ENCODE results near the gene RCCD1. TPM values are rescaled to one million over a fixed set of nuclear protein-coding genes. Genes with fewer than 3 reads are reported as not detected.

Gene RCCD1
- total and polyA plus RNA-seq, 2 donors (not counting 3 experiments of a cell fraction or from before 2014, with no cell fraction given), result 8.8 to 15.3 TPM

- POLR2A ChIA-PET, result no interaction called here
- dilution Hi-C loops (cut with MboI; ENCODE audit: extremely low pct_ligation_motif_present, low sequenced_read_pairs), result no loop called here
Measured at GRCh38 chr15:90948506-90948905, 6.2 kb upstream of the RCCD1 start.

GRCh38 chr15:90949979-90950675 is 4.6 kb upstream of the RCCD1 start:
- H3K9me3 ChIP-seq (replicated peaks; ENCODE audit: control insufficient read depth, insufficient read depth, low read length), result no peaks in the 10 kb centered on the region

More at GRCh38 chr15:90948506-90948905, 6.2 kb upstream of the RCCD1 start:
- Histone ChIP-seq H3K27me3 (ENCODE audit: control insufficient read depth in 2 of 2, insufficient read depth in 2 of 2, low read length in 2 of 2) (no peaks in the 10 kb centered on the region), H2AFZ (ENCODE audit: low read depth, low read length) (no peak overlapping the region), H3K9ac (replicated peaks; ENCODE audit: extremely low read depth, insufficient read depth, low read length) (no peak overlapping the region), H4K20me1 (replicated peaks; ENCODE audit: control insufficient read depth, extremely low read depth, insufficient read depth, low read length) (no peaks in the 10 kb centered on the region), H3K4me2 (ENCODE audit: insufficient read depth, low read length) (no peak overlapping the region), H3K79me2 (ENCODE audit: control insufficient read depth, insufficient read depth, low read length) (no peaks in the 10 kb centered on the region), H3K4me1 (ENCODE audit: control insufficient read depth, extremely low read depth, insufficient read depth, low read length) (peaks cover 10% of the 10 kb centered on the region), H3K9me1 (replicated peaks; ENCODE audit: control insufficient read depth, extremely low read depth, insufficient read depth, low read length) (no peaks in the 10 kb centered on the region), H3K9me3 (replicated peaks; ENCODE audit: control insufficient read depth, insufficient read depth, low read length) (no peaks in the 10 kb centered on the region), H3K4me3 (replicated peaks in 1 of 3; ENCODE audit: insufficient read depth in 1 of 3, low read depth in 1 of 3, low read length in 3 of 3) (no peak overlapping the region), H3K27ac (ENCODE audit: insufficient read depth, low read depth, low read length) (no peak overlapping the region), H3K36me3 (ENCODE audit: control insufficient read depth in 2 of 2, extremely low read depth in 1 of 2, insufficient read depth in 2 of 2, low read length in 2 of 2) (peaks cover 19 to 65% of the 10 kb centered on the region in 2 experiments)
- intact Hi-C loops (cut with micrococcal nuclease), result no loop called here
- DNase-seq (ENCODE audit: low read depth, low spot score), result no peak
- BruUV-seq (replicated peaks), result no TSS peak
- no peak for FAIRE-seq
- CTCF ChIA-PET, result interaction anchor here (2.3 to 2.8 kb wide), 2 partner anchors 8 to 15 kb away, joined by 24 to 29 read pairs; partner anchors contain the start of genes HDDC3 and UNC45A
- TF ChIP-seq POLR2A (IDR thresholded peaks at IDR 0.05; ENCODE audit: low read depth, low read length) (no peak), EZH2 (IDR thresholded peaks at IDR 0.05; ENCODE audit: borderline replicate concordance, low read depth, low read length, severe bottlenecking) (no peak), POLR2AphosphoS5 (IDR thresholded peaks at IDR 0.05; ENCODE audit: insufficient read depth, low read depth, low read length) (no peak), GATA2 (IDR thresholded peaks at IDR 0.05; ENCODE audit: insufficient read depth, insufficient read length, low read depth, low read length) (no peak), MAX (IDR thresholded peaks at IDR 0.05; ENCODE audit: insufficient read depth, insufficient read length) (no peak), JUN (IDR thresholded peaks at IDR 0.05; ENCODE audit: borderline replicate concordance, insufficient read depth, insufficient read length, low read depth) (no peak), FOS (IDR thresholded peaks at IDR 0.05; ENCODE audit: borderline replicate concordance, insufficient read depth, low read length) (no peak)

More at GRCh38 chr15:90949979-90950675, 4.6 kb upstream of the RCCD1 start:
- no TSS peak for BruUV-seq (replicated peaks)
- Histone ChIP-seq H3K4me2 (ENCODE audit: insufficient read depth, low read length) (no peak overlapping the region), H3K9me1 (replicated peaks; ENCODE audit: control insufficient read depth, extremely low read depth, insufficient read depth, low read length) (no peaks in the 10 kb centered on the region), H2AFZ (ENCODE audit: low read depth, low read length) (no peak overlapping the region), H3K4me1 (ENCODE audit: control insufficient read depth, extremely low read depth, insufficient read depth, low read length) (peaks cover 10% of the 10 kb centered on the region), H3K36me3 (ENCODE audit: control insufficient read depth in 2 of 2, extremely low read depth in 1 of 2, insufficient read depth in 2 of 2, low read length in 2 of 2) (peaks cover 21 to 62% of the 10 kb centered on the region in 2 experiments), H3K4me3 (replicated peaks in 1 of 3; ENCODE audit: insufficient read depth in 1 of 3, low read depth in 1 of 3, low read length in 3 of 3) (no peak overlapping the region), H3K9ac (replicated peaks; ENCODE audit: extremely low read depth, insufficient read depth, low read length) (no peak overlapping the region), H4K20me1 (replicated peaks; ENCODE audit: control insufficient read depth, extremely low read depth, insufficient read depth, low read length) (no peaks in the 10 kb centered on the region), H3K27ac (ENCODE audit: insufficient read depth, low read depth, low read length) (peak overlapping the region; percentile 46), H3K27me3 (ENCODE audit: control insufficient read depth in 2 of 2, insufficient read depth in 2 of 2, low read length in 2 of 2) (no peaks in the 10 kb centered on the region), H3K79me2 (ENCODE audit: control insufficient read depth, insufficient read depth, low read length) (no peaks in the 10 kb centered on the region)
- no peak for TF ChIP-seq FOS (IDR thresholded peaks at IDR 0.05; ENCODE audit: borderline replicate concordance, insufficient read depth, low read length)
- no peak for TF ChIP-seq MAX (IDR thresholded peaks at IDR 0.05; ENCODE audit: insufficient read depth, insufficient read length)
- TF ChIP-seq, protein P1, sequence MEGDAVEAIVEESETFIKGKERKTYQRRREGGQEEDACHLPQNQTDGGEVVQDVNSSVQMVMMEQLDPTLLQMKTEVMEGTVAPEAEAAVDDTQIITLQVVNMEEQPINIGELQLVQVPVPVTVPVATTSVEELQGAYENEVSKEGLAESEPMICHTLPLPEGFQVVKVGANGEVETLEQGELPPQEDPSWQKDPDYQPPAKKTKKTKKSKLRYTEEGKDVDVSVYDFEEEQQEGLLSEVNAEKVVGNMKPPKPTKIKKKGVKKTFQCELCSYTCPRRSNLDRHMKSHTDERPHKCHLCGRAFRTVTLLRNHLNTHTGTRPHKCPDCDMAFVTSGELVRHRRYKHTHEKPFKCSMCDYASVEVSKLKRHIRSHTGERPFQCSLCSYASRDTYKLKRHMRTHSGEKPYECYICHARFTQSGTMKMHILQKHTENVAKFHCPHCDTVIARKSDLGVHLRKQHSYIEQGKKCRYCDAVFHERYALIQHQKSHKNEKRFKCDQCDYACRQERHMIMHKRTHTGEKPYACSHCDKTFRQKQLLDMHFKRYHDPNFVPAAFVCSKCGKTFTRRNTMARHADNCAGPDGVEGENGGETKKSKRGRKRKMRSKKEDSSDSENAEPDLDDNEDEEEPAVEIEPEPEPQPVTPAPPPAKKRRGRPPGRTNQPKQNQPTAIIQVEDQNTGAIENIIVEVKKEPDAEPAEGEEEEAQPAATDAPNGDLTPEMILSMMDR (IDR thresholded peaks at IDR 0.05; ENCODE audit: extremely low read depth in 1 of 2, insufficient read depth in 1 of 2, low read depth in 1 of 2, low read length in 2 of 2), result no peak
- no peak for TF ChIP-seq JUN (IDR thresholded peaks at IDR 0.05; ENCODE audit: borderline replicate concordance, insufficient read depth, insufficient read length, low read depth)
- TF ChIP-seq EZH2 (IDR thresholded peaks at IDR 0.05; ENCODE audit: borderline replicate concordance, low read depth, low read length, severe bottlenecking), result no peak
- no peak for TF ChIP-seq POLR2AphosphoS5 (IDR thresholded peaks at IDR 0.05; ENCODE audit: insufficient read depth, low read depth, low read length)
- TF ChIP-seq GATA2 (IDR thresholded peaks at IDR 0.05; ENCODE audit: insufficient read depth, insufficient read length, low read depth, low read length), result no peak
- TF ChIP-seq POLR2A (IDR thresholded peaks at IDR 0.05; ENCODE audit: low read depth, low read length), result no peak
- no peak for TF ChIP-seq MYC (IDR thresholded peaks at IDR 0.05; ENCODE audit: low read depth, low read length)
- DNase-seq (ENCODE audit: low read depth, low spot score), result no peak
- no peak for FAIRE-seq
- dilution Hi-C loops (cut with MboI; ENCODE audit: extremely low pct_ligation_motif_present, low sequenced_read_pairs), result no loop called here
- intact Hi-C loops (cut with micrococcal nuclease), result no loop called here
- CTCF ChIA-PET, result interaction anchor here (1.2 to 2.3 kb wide), 3 partner anchors 16 to 321 kb away, joined by 3 to 29 read pairs (median 4); partner anchors contain the start of genes HDDC3 and UNC45A
- POLR2A ChIA-PET, result no interaction called here
